ENCODE data around the gene GREB1. TPM values are rescaled to one million over a fixed set of nuclear protein-coding genes. Genes with fewer than 3 reads are reported as not detected.
A peak's percentile ranks its signal among the peaks of the same experiment; 100 is the strongest.

GREB1 gene
- total and polyA plus RNA-seq, 2 of the 13 experiments (the other 11 are each of a cell fraction or from before 2014, with no cell fraction given) = 31.3 to 61.2 TPM

GRCh38 chr2:11533278-11534070 is at the start of gene GREB1 (continued):
- no peak for TF ChIP-seq ZC3H13 (CRISPR knock-in tag; IDR thresholded peaks at IDR 0.05)
- no peak for TF ChIP-seq HNRNPLL (IDR thresholded peaks at IDR 0.05; ENCODE audit: low read depth, low read length, poor library complexity, severe bottlenecking)
- TF ChIP-seq ZNF382 (CRISPR knock-in tag; IDR thresholded peaks at IDR 0.05; ENCODE audit: borderline replicate concordance) = no peak
- TF ChIP-seq RARG (CRISPR knock-in tag; IDR thresholded peaks at IDR 0.05; ENCODE audit: low read depth) = no peak
- no peak for TF ChIP-seq RBM39 (IDR thresholded peaks at IDR 0.05; ENCODE audit: low read depth, low read length, poor library complexity, severe bottlenecking)
- no peak; the same call in 1 of the 2 replicates for TF ChIP-seq MYC (CRISPR knock-in tag; IDR thresholded peaks at IDR 0.05; ENCODE audit: borderline replicate concordance)
- TF ChIP-seq FOXK2 (IDR thresholded peaks at IDR 0.05) = no peak
- TF ChIP-seq ZNF839 (CRISPR knock-in tag; IDR thresholded peaks at IDR 0.05; ENCODE audit: borderline replicate concordance) = no peak
- no peak for TF ChIP-seq ZNF678 (CRISPR knock-in tag; IDR thresholded peaks at IDR 0.05)
- TF ChIP-seq ZNF878 (CRISPR knock-in tag; IDR thresholded peaks at IDR 0.05) = no peak
- peak; percentile 56; the same call in 1 of the 2 replicates for TF ChIP-seq ZNF335 (CRISPR knock-in tag; IDR thresholded peaks at IDR 0.05)
- TF ChIP-seq, protein P1, sequence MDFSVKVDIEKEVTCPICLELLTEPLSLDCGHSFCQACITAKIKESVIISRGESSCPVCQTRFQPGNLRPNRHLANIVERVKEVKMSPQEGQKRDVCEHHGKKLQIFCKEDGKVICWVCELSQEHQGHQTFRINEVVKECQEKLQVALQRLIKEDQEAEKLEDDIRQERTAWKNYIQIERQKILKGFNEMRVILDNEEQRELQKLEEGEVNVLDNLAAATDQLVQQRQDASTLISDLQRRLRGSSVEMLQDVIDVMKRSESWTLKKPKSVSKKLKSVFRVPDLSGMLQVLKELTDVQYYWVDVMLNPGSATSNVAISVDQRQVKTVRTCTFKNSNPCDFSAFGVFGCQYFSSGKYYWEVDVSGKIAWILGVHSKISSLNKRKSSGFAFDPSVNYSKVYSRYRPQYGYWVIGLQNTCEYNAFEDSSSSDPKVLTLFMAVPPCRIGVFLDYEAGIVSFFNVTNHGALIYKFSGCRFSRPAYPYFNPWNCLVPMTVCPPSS (IDR thresholded peaks at IDR 0.05) = no peak
- no peak for TF ChIP-seq NFATC3 (CRISPR knock-in tag; IDR thresholded peaks at IDR 0.05)
- TF ChIP-seq HNF4A (CRISPR knock-in tag; IDR thresholded peaks at IDR 0.05) = peak; percentile 92
- TF ChIP-seq SMAD3 (CRISPR knock-in tag; IDR thresholded peaks at IDR 0.05) = peak; percentile 75; the same call in 1 of the 2 replicates
- TF ChIP-seq STAT6 (CRISPR knock-in tag; IDR thresholded peaks at IDR 0.05; ENCODE audit: borderline replicate concordance) = peak; percentile 71; the same call in 1 of the 2 replicates
- no peak for TF ChIP-seq ZKSCAN5 (CRISPR knock-in tag; IDR thresholded peaks at IDR 0.05)
- peak; percentile 97 for TF ChIP-seq ZBTB39 (CRISPR knock-in tag; IDR thresholded peaks at IDR 0.05)
- no peak for TF ChIP-seq GTF3A (CRISPR knock-in tag; conservative IDR thresholded peaks at IDR 0.05)
- TF ChIP-seq NR3C1 (CRISPR knock-in tag; IDR thresholded peaks at IDR 0.05) = no peak
- TF ChIP-seq, protein P2, sequence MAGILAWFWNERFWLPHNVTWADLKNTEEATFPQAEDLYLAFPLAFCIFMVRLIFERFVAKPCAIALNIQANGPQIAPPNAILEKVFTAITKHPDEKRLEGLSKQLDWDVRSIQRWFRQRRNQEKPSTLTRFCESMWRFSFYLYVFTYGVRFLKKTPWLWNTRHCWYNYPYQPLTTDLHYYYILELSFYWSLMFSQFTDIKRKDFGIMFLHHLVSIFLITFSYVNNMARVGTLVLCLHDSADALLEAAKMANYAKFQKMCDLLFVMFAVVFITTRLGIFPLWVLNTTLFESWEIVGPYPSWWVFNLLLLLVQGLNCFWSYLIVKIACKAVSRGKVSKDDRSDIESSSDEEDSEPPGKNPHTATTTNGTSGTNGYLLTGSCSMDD (CRISPR knock-in tag; IDR thresholded peaks at IDR 0.05) = no peak
- no peak for TF ChIP-seq BRCA1 (CRISPR knock-in tag; IDR thresholded peaks at IDR 0.05)
- TF ChIP-seq NBN (conservative IDR thresholded peaks at IDR 0.05) = no peak
- TF ChIP-seq ZNF296 (CRISPR knock-in tag; conservative IDR thresholded peaks at IDR 0.05) = no peak
- TF ChIP-seq ZNF670 (CRISPR knock-in tag; IDR thresholded peaks at IDR 0.05; ENCODE audit: borderline replicate concordance) = no peak

Data from HepG2 (cell line).